A172 (cell line): ENCODE data around the gene NDUFAF4. TPM values are rescaled to one million over a fixed set of nuclear protein-coding genes. Genes with fewer than 3 reads are reported as not detected.
A peak's percentile ranks its signal among the peaks of the same experiment; 100 is the strongest.
"Not testable (repeated sequence)": the region's sequence is repeated elsewhere in the genome, so short reads cannot be mapped to it uniquely, and the experiment has no call there.

Source experiments
- DNase-seq: peaks from one replicate; pipeline ENCODE4 v3.0.0-alpha.2; 2015; ENCODE audit warnings: low spot score
- total RNA-seq: library from RNA; depleted of rRNA; stranded (reverse); fragments of >200 nt; shearing (Covaris generic); gene quantifications from 2 replicates; pipeline ENCODE4 v1.2.3, GENCODE V29; 2014

The NDUFAF4 gene
- total RNA-seq, 1 experiment from 2014 or later: 66.7 TPM

GRCh38 chr6:96899019-96899418 is 1.3 kb upstream of the NDUFAF4 start:
- peak; percentile 40 for DNase-seq

GRCh38 chr6:96898241-96898851 is 655 bp upstream of the NDUFAF4 start:
- DNase-seq: peak; percentile 4

GRCh38 chr6:96889146-96889545 is 8.5 kb downstream of the NDUFAF4 start:
- no peak for DNase-seq

- DNase-seq: no peak
These were observed 8.9 kb downstream of the NDUFAF4 start for GRCh38 chr6:96888745-96889144.

GRCh38 chr6:96886519-96886918 is 11.2 kb downstream of the NDUFAF4 start:
- DNase-seq: no peak

GRCh38 chr6:96885187-96885631 is 12.5 kb downstream of the NDUFAF4 start:
- not testable (repeated sequence) for DNase-seq

GRCh38 chr6:96878143-96878542 is 19.5 kb downstream of the NDUFAF4 start:
- peak; percentile 44 for DNase-seq

GRCh38 chr6:96876886-96877545 is 20.7 kb downstream of the NDUFAF4 start:
- DNase-seq: no peak

- no peak for DNase-seq
These were observed 24.7 kb downstream of the NDUFAF4 start for GRCh38 chr6:96872976-96873375.

- DNase-seq: no peak
These were observed 32.7 kb downstream of the NDUFAF4 start for GRCh38 chr6:96865055-96865405.

- DNase-seq: no peak
These were observed 33.3 kb downstream of the NDUFAF4 start for GRCh38 chr6:96864216-96865054.

GRCh38 chr6:96862560-96862959 is 35.1 kb downstream of the NDUFAF4 start:
- no peak for DNase-seq

GRCh38 chr6:96861588-96861987 is 36.1 kb downstream of the NDUFAF4 start:
- no peak for DNase-seq

- DNase-seq: no peak
These were observed 40.8 kb downstream of the NDUFAF4 start for GRCh38 chr6:96856856-96857255.

GRCh38 chr6:96853083-96853482 is 44.6 kb downstream of the NDUFAF4 start:
- no peak for DNase-seq

GRCh38 chr6:96852605-96853004 is 45.1 kb downstream of the NDUFAF4 start:
- no peak for DNase-seq

- DNase-seq: no peak
These were observed 45.8 kb downstream of the NDUFAF4 start for GRCh38 chr6:96851858-96852257.

GRCh38 chr6:96849615-96850014 is 48.1 kb downstream of the NDUFAF4 start:
- no peak for DNase-seq

- DNase-seq: no peak
These were observed 53.2 kb downstream of the NDUFAF4 start for GRCh38 chr6:96844530-96844929.

- DNase-seq: no peak
These were observed 56.3 kb downstream of the NDUFAF4 start for GRCh38 chr6:96841345-96841744.
